Posterior cingulate gyrus (tissue), 11 donors: ENCODE data around the gene FRK.

Source experiments
- DNase-seq, 10 donors: peaks; one replicate each; pipeline versions ENCODE4 v3.0.0 to v3.0.0-alpha.2; 2020 to 2021; ENCODE audit warnings: mixed read lengths in 3 of 10
- intact Hi-C: fragments of 100-400 bp; cut with DNase I; formaldehyde crosslinking; loops from one replicate; pipeline ENCODE4 v1.15.1; 2023

FRK gene

GRCh38 chr6:116012471-116012949, 48.2 kb downstream of the FRK start:
- intact Hi-C loops = loop anchor here (2.0 to 5.0 kb wide), 2 partner anchors 40 to 86 kb away; no protein-coding TSS in a partner anchor
- DNase-seq = no peak

GRCh38 chr6:116011520-116011919, 49.2 kb downstream of the FRK start:
- no peak for DNase-seq
- intact Hi-C loops = loop anchor here (5.0 kb wide), 1 partner anchor 39 kb away; no protein-coding TSS in a partner anchor

GRCh38 chr6:116010790-116011401, 49.8 kb downstream of the FRK start:
- DNase-seq = peak; percentile 33 to 95 (median 74)
- intact Hi-C loops = loop anchor here (5.0 kb wide), 1 partner anchor 39 kb away; no protein-coding TSS in a partner anchor

GRCh38 chr6:116010386-116010785, 50.3 kb downstream of the FRK start:
- DNase-seq = no peak
- intact Hi-C loops = loop anchor here (5.0 kb wide), 1 partner anchor 38 kb away; no protein-coding TSS in a partner anchor

- no peak for DNase-seq
- intact Hi-C loops = no loop called here
Observed at GRCh38 chr6:116008470-116009243, 52.0 kb downstream of the FRK start.

GRCh38 chr6:116004841-116005815, 55.6 kb downstream of the FRK start:
- intact Hi-C loops = no loop called here
- no peak for DNase-seq

- intact Hi-C loops = no loop called here
Observed at GRCh38 chr6:116003668-116004067, 57.0 kb downstream of the FRK start.

GRCh38 chr6:116002756-116003155, 57.9 kb downstream of the FRK start:
- DNase-seq = peak in 1 of 10 donors; percentile 44
- intact Hi-C loops = no loop called here

More at GRCh38 chr6:116003668-116004067, 57.0 kb downstream of the FRK start:
- no peak for DNase-seq

GRCh38 chr6:115999235-115999634, 61.5 kb downstream of the FRK start:
- DNase-seq = no peak
- intact Hi-C loops = no loop called here

GRCh38 chr6:115997990-115998585, 62.6 kb downstream of the FRK start:
- intact Hi-C loops = no loop called here

GRCh38 chr6:115986026-115986425, 74.7 kb downstream of the FRK start:
- DNase-seq = no peak
- intact Hi-C loops = no loop called here

More at GRCh38 chr6:115997990-115998585, 62.6 kb downstream of the FRK start:
- DNase-seq = no peak

- no peak for DNase-seq
- intact Hi-C loops = no loop called here
Observed at GRCh38 chr6:115984809-115985208, 75.9 kb downstream of the FRK start.

- no peak for DNase-seq
- intact Hi-C loops = no loop called here
Observed at GRCh38 chr6:115983998-115984397, 76.7 kb downstream of the FRK start.

- DNase-seq = no peak
- intact Hi-C loops = no loop called here
Observed at GRCh38 chr6:115982453-115982852, 78.2 kb downstream of the FRK start.

- no peak for DNase-seq
- intact Hi-C loops = no loop called here
Observed at GRCh38 chr6:115977220-115977619, 83.5 kb downstream of the FRK start.

- intact Hi-C loops = no loop called here
- no peak for DNase-seq
Observed at GRCh38 chr6:115976321-115976870, 84.3 kb downstream of the FRK start.

GRCh38 chr6:115972679-115973078, 88.0 kb downstream of the FRK start:
- intact Hi-C loops = loop anchor here (5.0 kb wide), 2 partner anchors 40 to 130 kb away; partner anchors contain the start of gene NT5DC1
- no peak for DNase-seq

- intact Hi-C loops = loop anchor here (5.0 kb wide), 2 partner anchors 41 to 131 kb away; partner anchors contain the start of gene NT5DC1
- peak in 1 of 10 donors; percentile 21 for DNase-seq
Observed at GRCh38 chr6:115971785-115972184, 88.9 kb downstream of the FRK start.

- DNase-seq = no peak
- intact Hi-C loops = loop anchor here (5.0 kb wide), 2 partner anchors 42 to 132 kb away; partner anchors contain the start of gene NT5DC1
Observed at GRCh38 chr6:115969930-115970273, 90.8 kb downstream of the FRK start.
